SK-N-SH (cell line): Measurements from ENCODE around the gene PARP11. TPM values are rescaled to one million over a fixed set of nuclear protein-coding genes. Genes with fewer than 3 reads are reported as not detected.

ENCODE experiments used
- CTCF ChIA-PET: fragments of 300-600, 350-600 bp; formaldehyde crosslinking; extraction: SDS; loops from one replicate; lab custom pipeline; 2021; lab: Yijun Ruan, JAX
- POLR2A ChIA-PET: fragments of 350-600 bp; sonication (Branson Sonifier 250); formaldehyde crosslinking; extraction: SDS; loops from one replicate; lab custom pipeline; 2020; ENCODE audit warnings: antibody characterized with exemption, inconsistent platforms; lab: Yijun Ruan, JAX
- DNase-seq: peaks from one replicate; pipeline ENCODE4 v3.0.0; 2012
- H2AFZ ChIP-seq: fragments of 200-600 bp; sonication (generic); 2 replicates; pipeline ENCODE4 v1.8.1; 2016; ENCODE audit warnings: antibody characterized with exemption, mild to moderate bottlenecking, low read depth
- H3F3A ChIP-seq: fragments of 200-600 bp; sonication (generic); replicated peaks from 2 replicates; pipeline ENCODE3; 2016; ENCODE audit warnings: antibody characterized with exemption, mild to moderate bottlenecking; ENCODE audit not compliant: insufficient read depth
- H3K27ac ChIP-seq, 2 experiments: fragments of 200-500 bp in 1 of 2; fragments of 200-600 bp in 1 of 2; sonication (Bioruptor generic) in 1 of 2; sonication (generic), shearing (Covaris generic) in 1 of 2; 2 replicates each; pipeline versions ENCODE4 v1.5.1 to v1.6.1; 2014 to 2016; ENCODE audit warnings: low read depth in 2 of 2, inconsistent platforms in 1 of 2, low read length in 1 of 2, mild to moderate bottlenecking in 1 of 2, mixed read lengths in 1 of 2
- H3K27me3 ChIP-seq: fragments of 200-600 bp; sonication (generic), shearing (Covaris generic); 2 replicates; pipeline ENCODE4 v1.6.1; 2016; ENCODE audit warnings: mixed run types; ENCODE audit not compliant: insufficient read depth
- H3K36me3 ChIP-seq, 2 experiments: fragments of 200-500 bp in 1 of 2; fragments of 200-600 bp in 1 of 2; sonication (Bioruptor generic) in 1 of 2; sonication (generic) in 1 of 2; replicated peaks in 1 of 2; 2 replicates each; pipeline versions ENCODE3 to v1.5.1; 2014 to 2016; ENCODE audit warnings: low read length in 1 of 2, mild to moderate bottlenecking in 1 of 2; ENCODE audit not compliant: insufficient read depth in 2 of 2, control insufficient read depth in 1 of 2
- H3K4me1 ChIP-seq, 2 experiments: fragments of 200-500 bp in 1 of 2; fragments of 200-600 bp in 1 of 2; sonication (Bioruptor generic) in 1 of 2; sonication (generic), shearing (Covaris generic) in 1 of 2; 2 replicates each; pipeline versions ENCODE4 v1.5.1 to v1.6.1; 2014 to 2016; ENCODE audit warnings: low read depth in 1 of 2, low read length in 1 of 2, mixed run types in 1 of 2; ENCODE audit not compliant: insufficient read depth in 2 of 2, control insufficient read depth in 1 of 2
- H3K4me2 ChIP-seq: fragments of 200-600 bp; sonication (generic), shearing (Covaris generic); 2 replicates; pipeline ENCODE4 v1.6.1; 2017; ENCODE audit warnings: mixed run types
- H3K4me3 ChIP-seq, 2 experiments: fragments of 200-500 bp in 1 of 2; fragments of 200-600 bp in 1 of 2; sonication (Bioruptor generic) in 1 of 2; sonication (generic), shearing (Covaris generic) in 1 of 2; 2 replicates each; pipeline versions ENCODE4 v1.5.1 to v1.8.1; 2014 to 2016; ENCODE audit warnings: low read depth in 2 of 2, inconsistent platforms in 1 of 2, low read length in 1 of 2, mild to moderate bottlenecking in 1 of 2, mixed read lengths in 1 of 2, moderate library complexity in 1 of 2
- H3K79me2 ChIP-seq: fragments of 200-600 bp; sonication (generic); 2 replicates; pipeline ENCODE4 v1.8.1; 2017; ENCODE audit warnings: mild to moderate bottlenecking; ENCODE audit not compliant: insufficient read depth
- H3K9ac ChIP-seq: fragments of 200-600 bp; sonication (generic); 2 replicates; pipeline ENCODE4 v1.6.1; 2017; ENCODE audit warnings: mixed run types
- H3K9me2 ChIP-seq: fragments of 200-600 bp; sonication (generic); 2 replicates; pipeline ENCODE4 v1.6.1; 2017; ENCODE audit warnings: mixed run types
- H3K9me3 ChIP-seq: fragments of 200-600 bp; sonication (generic); 2 replicates; pipeline ENCODE4 v1.6.1; 2017; ENCODE audit warnings: mixed run types, mild to moderate bottlenecking, moderate library complexity
- H4K20me1 ChIP-seq: fragments of 200-600 bp; sonication (generic); 2 replicates; pipeline ENCODE4 v1.6.1; 2017; ENCODE audit warnings: mild to moderate bottlenecking, mixed run types; ENCODE audit not compliant: insufficient read depth
- CTCF ChIP-seq: fragments of 200-600 bp; sonication (generic); IDR thresholded peaks from 2 replicates; pipeline ENCODE4 v1.6.1; 2017; ENCODE audit warnings: antibody characterized with exemption, mild to moderate bottlenecking, moderate library complexity
- ELF1 ChIP-seq: IDR thresholded peaks from 2 replicates; pipeline ENCODE4 v1.4.0; 2012
- EZH2phosphoT487 ChIP-seq: fragments of 200-600 bp; sonication (generic); IDR thresholded peaks from 2 replicates; pipeline ENCODE4 v1.6.1; 2017; ENCODE audit warnings: low read depth, mixed run types, mild to moderate bottlenecking, antibody characterized with exemption, moderate library complexity, borderline replicate concordance
- FOSL2 ChIP-seq: IDR thresholded peaks from 2 replicates; pipeline ENCODE4 v1.4.0; 2012; ENCODE audit warnings: low read depth, mild to moderate bottlenecking, moderate library complexity, borderline replicate concordance
- FOXM1 ChIP-seq: IDR thresholded peaks from 2 replicates; pipeline ENCODE4 v1.4.0; 2012; ENCODE audit warnings: low read depth, mild to moderate bottlenecking
- GABPA ChIP-seq: IDR thresholded peaks from 2 replicates; pipeline ENCODE4 v1.4.0; 2012; ENCODE audit warnings: low read depth, mild to moderate bottlenecking
- IRF3 ChIP-seq: fragments of 150-350 bp; IDR thresholded peaks from 2 replicates; pipeline ENCODE4 v1.6.1; 2016; ENCODE audit warnings: mild to moderate bottlenecking, low read depth, low read length
- JUND ChIP-seq: IDR thresholded peaks from 2 replicates; pipeline ENCODE4 v1.4.0; 2012
- MAX ChIP-seq: IDR thresholded peaks from 2 replicates; pipeline ENCODE4 v1.4.0; 2012; ENCODE audit warnings: low read depth
- MEF2A ChIP-seq: IDR thresholded peaks from 2 replicates; pipeline ENCODE4 v1.4.0; 2012; ENCODE audit warnings: low read depth, borderline replicate concordance
- MXI1 ChIP-seq: IDR thresholded peaks from 2 replicates; pipeline ENCODE4 v1.6.1; 2012; ENCODE audit warnings: mild to moderate bottlenecking, low read depth, low read length, improper control_type of control experiment
- NFIC ChIP-seq: IDR thresholded peaks from 2 replicates; pipeline ENCODE4 v1.4.0; 2012; ENCODE audit warnings: borderline replicate concordance
- NRF1 ChIP-seq: IDR thresholded peaks from 2 replicates; pipeline ENCODE4 v1.6.1; 2012; ENCODE audit warnings: low read depth, mild to moderate bottlenecking, low read length
- PBX3 ChIP-seq: IDR thresholded peaks from 2 replicates; pipeline ENCODE4; 2012
- RAD21 ChIP-seq: IDR thresholded peaks from 2 replicates; pipeline ENCODE4 v1.6.1; 2012; ENCODE audit warnings: mild to moderate bottlenecking, low read length
- RFX5 ChIP-seq: IDR thresholded peaks from 2 replicates; pipeline ENCODE4 v1.6.1; 2012; ENCODE audit warnings: mild to moderate bottlenecking, improper control_type of control experiment, low read length
- SIN3A ChIP-seq: IDR thresholded peaks from 2 replicates; pipeline ENCODE4 v1.6.1; 2012; ENCODE audit warnings: low read depth, mild to moderate bottlenecking, low read length, moderate library complexity, borderline replicate concordance
- SMC3 ChIP-seq: IDR thresholded peaks from 2 replicates; pipeline ENCODE4 v1.6.1; 2012; ENCODE audit warnings: low read depth, low read length, improper control_type of control experiment
- TCF12 ChIP-seq: IDR thresholded peaks from 2 replicates; pipeline ENCODE4 v1.4.0; 2012
- TEAD4 ChIP-seq: IDR thresholded peaks from 2 replicates; pipeline ENCODE4 v1.4.0; 2012; ENCODE audit warnings: mild to moderate bottlenecking, borderline replicate concordance; ENCODE audit not compliant: insufficient read depth
- whole genome bisulfite sequencing: methylation state at CpG from one replicate; pipeline ENCODE4 v1.1.6; 2017; ENCODE audit warnings: low lambda C conversion rate; 5-methylcytosine and 5-hydroxymethylcytosine counted together
- polyA plus RNA-seq, 3 experiments: library from polyadenylated mRNA; depleted of rRNA; stranded (reverse); fragments of >200 nt; gene quantifications; 2 replicates each; pipeline ENCODE4 v1.2.3, GENCODE V29; 2012

Gene PARP11
- polyA plus RNA-seq, 1 of the 3 experiments (the other 2 are of a cell fraction), result 1.8 TPM

- no peaks in the 10 kb centered on the region for H4K20me1 ChIP-seq
- no peaks in the 10 kb centered on the region for H3K9me2 ChIP-seq
- no peaks in the 10 kb centered on the region for H3K4me1 ChIP-seq
- H3K36me3 ChIP-seq, result no peaks in the 10 kb centered on the region
- H3K4me2 ChIP-seq, result no peak overlapping the region
- ChIA-PET CTCF (interaction anchor here (1.3 kb wide), 2 partner anchors 20 to 372 kb away, joined by 3 to 4 read pairs; no protein-coding TSS in a partner anchor), POLR2A (no interaction called here)
- no peak for DNase-seq
- TF ChIP-seq ELF1, result no peak
- no peak for TF ChIP-seq CTCF
- no peak for TF ChIP-seq GABPA
- TF ChIP-seq TCF12, result no peak
- TF ChIP-seq IRF3, result no peak
- no peak for TF ChIP-seq MAX
- TF ChIP-seq MXI1, result no peak
- TF ChIP-seq TEAD4, result no peak
- TF ChIP-seq JUND, result no peak
- TF ChIP-seq RAD21, result no peak
- no peak for TF ChIP-seq MEF2A
- TF ChIP-seq NRF1, result no peak
- no peak for TF ChIP-seq SMC3
- no peak for TF ChIP-seq NFIC
- TF ChIP-seq FOSL2, result no peak
- TF ChIP-seq EZH2phosphoT487, result no peak
- TF ChIP-seq SIN3A, result no peak
- no peak for TF ChIP-seq RFX5
- TF ChIP-seq FOXM1, result no peak
- no peak for TF ChIP-seq PBX3
- H3K79me2 ChIP-seq, result no peaks in the 10 kb centered on the region
- H3F3A ChIP-seq, result no peaks in the 10 kb centered on the region
- peaks cover 37% of the 10 kb centered on the region; the same call in 1 of the 2 replicates for H3K27me3 ChIP-seq
- H2AFZ ChIP-seq, result no peak overlapping the region
- no peaks in the 10 kb centered on the region for H3K9me3 ChIP-seq
- no peak overlapping the region for H3K27ac ChIP-seq
- WGBS, result 9% methylated on average over 2 of the region's 2 CpGs
- H3K9ac ChIP-seq, result no peak overlapping the region
- no peak overlapping the region for H3K4me3 ChIP-seq
Measured at GRCh38 chr12:3904999-3905398, 31.8 kb upstream of the PARP11 start.
